GM06990 (cell line): ENCODE results near the gene SPATA31D1.

Experiments used
- DNase-seq: peaks from one replicate; pipeline ENCODE4 v3.0.0-alpha.2; 2011; ENCODE audit not compliant: insufficient read length; ENCODE audit errors: extremely low read depth
- H3K27me3 ChIP-seq: replicated peaks from 2 replicates; pipeline ENCODE4 v1.6.0; 2011; ENCODE audit warnings: low read length; ENCODE audit not compliant: control insufficient read depth, insufficient read depth
- H3K36me3 ChIP-seq: 2 replicates; pipeline ENCODE4 v1.5.1; 2011; ENCODE audit warnings: low read length; ENCODE audit not compliant: control insufficient read depth, insufficient read depth
- H3K4me3 ChIP-seq: replicated peaks from 2 replicates; pipeline ENCODE4 v1.5.1; 2011; ENCODE audit warnings: low read depth, mild to moderate bottlenecking, control low read depth, low read length
- CTCF ChIP-seq: IDR thresholded peaks from 2 replicates; pipeline ENCODE4 v1.5.1; 2011; ENCODE audit warnings: low read length, control low read depth, mild to moderate bottlenecking, inconsistent platforms; ENCODE audit not compliant: insufficient read depth, poor library complexity, severe bottlenecking

Gene SPATA31D1

GRCh38 chr9:82010711-82011110 lies 22.1 kb downstream of the SPATA31D1 start:
- TF ChIP-seq CTCF, result no peak
- DNase-seq, result no peak
- no peaks in the 10 kb centered on the region for H3K36me3 ChIP-seq
- H3K4me3 ChIP-seq, result no peak overlapping the region
- H3K27me3 ChIP-seq, result no peaks in the 10 kb centered on the region

- TF ChIP-seq CTCF, result no peak
- H3K4me3 ChIP-seq, result no peak overlapping the region
- no peaks in the 10 kb centered on the region for H3K36me3 ChIP-seq
These were observed 22.6 kb downstream of the SPATA31D1 start for GRCh38 chr9:82011133-82011532.

GRCh38 chr9:82012276-82012675 lies 23.7 kb downstream of the SPATA31D1 start:
- Histone ChIP-seq H3K27me3 (no peaks in the 10 kb centered on the region), H3K4me3 (no peak overlapping the region), H3K36me3 (no peaks in the 10 kb centered on the region)
- no peak for DNase-seq
- no peak for TF ChIP-seq CTCF

More at GRCh38 chr9:82011133-82011532, 22.6 kb downstream of the SPATA31D1 start:
- no peak for DNase-seq
- H3K27me3 ChIP-seq, result no peaks in the 10 kb centered on the region

- Histone ChIP-seq H3K4me3 (no peak overlapping the region), H3K27me3 (no peaks in the 10 kb centered on the region), H3K36me3 (no peaks in the 10 kb centered on the region)
- no peak for DNase-seq
- TF ChIP-seq CTCF, result no peak
These were observed 31.8 kb downstream of the SPATA31D1 start for GRCh38 chr9:82020331-82020730.

DNA sequence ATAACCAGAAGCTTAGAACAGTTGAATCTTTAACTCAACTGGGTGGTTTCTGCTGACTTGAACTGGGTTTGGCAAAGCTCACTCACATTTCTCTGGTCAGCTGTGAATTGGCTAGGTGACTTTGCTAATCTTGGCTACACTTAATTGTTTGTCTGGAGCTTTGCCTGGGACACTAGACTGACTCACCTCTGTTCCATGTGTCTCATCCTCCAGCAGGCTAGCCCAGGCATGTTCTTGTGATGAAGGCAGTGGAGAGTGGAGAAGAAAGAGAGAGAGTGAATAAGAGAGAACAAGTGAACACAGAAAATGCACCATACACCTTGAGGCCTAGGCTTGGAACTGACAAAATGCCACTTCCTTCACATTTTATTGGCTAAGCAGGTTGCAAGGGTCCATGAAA lies 32.6 kb downstream of the SPATA31D1 start:
- no peak overlapping the region for H3K4me3 ChIP-seq
- H3K36me3 ChIP-seq, result no peaks in the 10 kb centered on the region
- TF ChIP-seq CTCF, result no peak
- DNase-seq, result no peak
- no peaks in the 10 kb centered on the region for H3K27me3 ChIP-seq

DNA sequence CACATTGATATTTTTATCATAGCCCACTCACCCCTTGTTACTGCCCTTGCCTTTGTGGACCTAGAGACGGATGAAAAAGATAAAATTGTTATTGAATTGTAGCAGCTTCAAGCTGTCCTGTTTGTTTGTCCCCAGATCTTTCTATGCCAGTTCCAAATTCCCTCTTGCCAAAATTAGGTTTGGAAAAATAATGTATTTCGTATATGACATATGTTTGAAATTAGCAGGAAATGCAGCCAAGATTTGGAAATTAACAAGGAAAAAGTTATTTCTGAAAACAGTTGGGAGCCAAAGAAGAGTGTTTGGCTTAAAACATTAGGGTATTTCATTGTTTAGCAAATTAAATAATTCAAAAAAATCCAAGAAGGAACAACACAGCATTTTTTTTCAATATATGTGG lies 33.5 kb downstream of the SPATA31D1 start:
- Histone ChIP-seq H3K27me3 (no peaks in the 10 kb centered on the region), H3K4me3 (no peak overlapping the region), H3K36me3 (no peaks in the 10 kb centered on the region)
- DNase-seq, result no peak
- TF ChIP-seq CTCF, result no peak
